Left renal cortex interstitium (tissue), 4 donors: Measurements from ENCODE around the gene PTPRG. TPM values are rescaled to one million over a fixed set of nuclear protein-coding genes. Genes with fewer than 3 reads are reported as not detected.

ENCODE experiments used
- DNase-seq, 4 donors: peaks; one replicate each; pipeline ENCODE4 v3.0.0-alpha.2; 2013; ENCODE audit warnings: low read depth in 4 of 4, low spot score in 2 of 4, missing footprints in 1 of 4
- polyA plus RNA-seq, 4 donors: library from polyadenylated mRNA; unstranded; fragments of 120-200 nt; gene quantifications; one replicate each; pipeline ENCODE4 v1.2.1, GENCODE V29; 2013; ENCODE audit not compliant: insufficient read length in 4 of 4

Gene PTPRG
- polyA plus RNA-seq, 4 donors: 75.4 to 87.4 (median 78.9) TPM

DNA sequence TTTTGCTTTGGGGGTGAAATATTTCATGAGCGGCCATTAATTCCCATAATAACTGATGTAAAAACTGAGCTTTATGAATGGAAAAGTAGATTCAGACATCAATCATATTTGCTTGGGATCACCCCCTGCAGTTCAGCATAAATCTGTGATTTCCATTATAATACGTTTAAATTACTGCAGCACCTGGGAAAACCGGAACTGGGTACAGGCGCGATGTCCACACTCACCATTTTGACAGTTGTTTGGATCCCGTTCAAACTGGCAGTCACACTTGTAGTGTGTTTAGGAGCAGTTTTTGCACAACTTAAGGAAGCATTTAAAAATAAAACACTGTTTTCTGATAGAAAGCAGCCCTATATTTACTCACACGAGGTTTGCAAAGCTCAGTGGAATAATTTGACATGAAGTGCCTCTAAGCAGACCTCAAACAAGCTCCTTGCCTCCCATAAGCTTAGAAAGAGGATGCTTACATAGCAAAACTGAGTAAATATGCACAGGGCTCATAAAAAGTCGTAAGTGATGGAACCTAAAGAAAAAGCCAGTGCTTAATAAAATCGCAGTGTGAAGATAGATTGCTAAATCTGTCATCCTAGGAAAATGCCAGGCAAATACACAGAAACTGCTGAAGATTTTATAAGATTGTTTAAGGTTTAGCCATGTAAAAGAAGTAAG, 377.6 kb downstream of the PTPRG start:
- DNase-seq: no peak

- DNase-seq: no peak
Observed at GRCh38 chr3:61940236-61940635, 378.9 kb downstream of the PTPRG start.

DNA sequence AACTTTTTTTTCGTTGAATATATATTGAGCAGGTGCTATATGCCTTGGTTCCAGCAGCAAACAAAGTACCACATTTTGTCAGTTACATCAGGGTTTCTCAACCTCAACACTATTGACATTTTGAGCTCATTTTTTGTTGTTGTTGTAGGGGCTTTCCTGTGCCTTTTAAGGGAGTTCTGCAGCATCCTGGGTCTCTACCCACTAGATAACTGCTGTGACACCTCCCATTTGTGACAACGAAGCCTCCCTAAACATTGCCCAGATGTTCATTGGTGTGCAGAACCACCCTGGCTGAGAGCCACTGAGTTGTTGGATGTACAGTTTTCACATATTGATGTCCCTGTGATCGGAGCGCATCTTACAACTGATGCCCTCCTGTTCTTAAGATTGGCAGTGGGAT, 382.6 kb downstream of the PTPRG start:
- DNase-seq: no peak

GRCh38 chr3:61944726-61945125, 383.4 kb downstream of the PTPRG start:
- DNase-seq: no peak

DNA sequence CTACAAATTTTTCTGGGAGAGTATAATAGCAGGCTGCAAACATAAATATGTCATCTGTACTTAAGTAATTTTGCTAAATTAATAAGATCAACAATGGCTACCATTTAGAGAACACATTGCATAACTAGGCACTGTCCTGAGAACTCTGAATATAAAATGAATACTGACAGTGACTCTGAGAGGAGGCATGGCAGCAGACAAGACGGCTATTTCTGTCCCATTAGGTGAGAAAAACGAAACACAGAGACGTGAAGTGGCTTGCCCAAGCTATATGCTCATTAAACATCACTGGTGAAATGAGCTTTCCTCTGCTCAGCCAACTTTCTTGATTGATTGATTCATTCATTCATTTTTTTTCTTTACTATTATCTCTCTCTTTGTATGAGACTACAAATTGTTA, 384.3 kb downstream of the PTPRG start:
- no peak for DNase-seq

- no peak for DNase-seq
Observed at GRCh38 chr3:61946570-61947324, 385.4 kb downstream of the PTPRG start.

- no peak for DNase-seq
Observed at GRCh38 chr3:61947456-61947855, 386.1 kb downstream of the PTPRG start.

DNA sequence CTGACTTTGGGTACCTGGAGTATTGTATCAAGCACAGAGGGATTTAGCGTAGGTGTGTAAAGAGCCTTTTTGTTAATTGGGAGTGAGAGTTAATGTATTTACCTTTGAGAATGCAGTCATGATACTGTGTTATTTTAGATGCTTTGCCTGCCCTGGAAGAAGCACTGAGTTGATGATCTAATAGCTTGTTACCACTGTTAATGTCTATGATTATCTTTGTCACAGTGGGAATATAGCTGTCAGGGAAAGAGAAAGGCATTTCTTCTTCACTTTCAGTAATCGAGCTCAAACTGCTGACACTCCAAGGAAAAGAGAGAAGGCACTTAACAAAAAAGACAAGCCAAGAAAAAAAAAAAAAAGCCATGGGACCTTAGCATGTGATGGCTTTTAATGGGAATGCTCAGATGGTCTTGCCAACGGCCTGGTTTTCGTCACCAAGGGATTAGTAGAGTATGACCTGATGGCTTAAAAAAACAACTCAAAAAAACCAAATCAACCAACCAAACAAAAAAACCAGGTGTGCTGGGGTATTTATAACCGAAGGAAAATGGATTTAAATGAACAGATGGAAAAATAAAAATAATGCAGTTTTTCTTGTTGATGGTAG, 387.4 kb downstream of the PTPRG start:
- no peak for DNase-seq

- DNase-seq: no peak
Observed at GRCh38 chr3:61954097-61954540, 392.7 kb downstream of the PTPRG start.

- DNase-seq: no peak
Observed at GRCh38 chr3:61955483-61955882, 394.1 kb downstream of the PTPRG start.

DNA sequence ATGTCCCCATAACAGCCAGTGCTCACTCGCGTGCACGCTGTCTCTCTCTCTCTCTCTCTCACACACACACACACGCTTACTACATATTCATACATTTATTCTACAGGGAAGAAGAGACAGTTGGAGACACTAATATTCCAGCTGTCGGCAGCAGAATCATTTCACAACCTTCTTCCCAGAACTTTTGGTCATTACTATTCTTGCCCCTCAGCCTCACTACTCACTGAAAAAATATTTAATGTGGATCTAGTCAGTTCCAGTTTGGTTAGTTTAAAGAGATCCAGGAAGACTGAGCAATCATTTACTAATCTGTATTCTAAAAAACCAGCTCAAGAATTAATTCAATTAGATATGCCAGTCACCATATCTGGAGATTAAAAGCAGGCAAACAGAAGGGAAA, 394.9 kb downstream of the PTPRG start:
- no peak for DNase-seq

GRCh38 chr3:61957259-61957658, 395.9 kb downstream of the PTPRG start:
- DNase-seq: no peak

- DNase-seq: no peak
Observed at GRCh38 chr3:61960976-61961375, 399.6 kb downstream of the PTPRG start.

- DNase-seq: no peak
Observed at GRCh38 chr3:61961900-61962299, 400.5 kb downstream of the PTPRG start.

GRCh38 chr3:61964566-61964965, 403.2 kb downstream of the PTPRG start:
- DNase-seq: no peak

DNA sequence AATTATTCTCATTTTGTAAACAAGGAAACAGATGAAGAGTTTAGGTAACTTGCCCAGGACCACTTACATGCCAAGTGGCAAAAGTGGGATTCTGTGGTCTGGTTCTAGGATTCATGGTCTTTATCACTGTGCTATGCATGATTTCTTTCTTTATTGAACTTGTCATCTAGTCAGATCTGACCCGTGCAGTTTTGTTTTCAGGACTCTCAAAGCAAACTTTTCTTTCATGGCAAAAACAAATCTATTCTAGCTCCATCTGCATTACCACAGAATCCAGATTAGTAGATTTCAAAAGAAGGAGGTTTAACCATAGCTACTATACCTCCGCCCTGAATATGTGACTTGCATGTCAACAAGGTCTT, 404.4 kb downstream of the PTPRG start:
- DNase-seq: no peak

- DNase-seq: no peak
Observed at GRCh38 chr3:61966200-61966599, 404.8 kb downstream of the PTPRG start.

DNA sequence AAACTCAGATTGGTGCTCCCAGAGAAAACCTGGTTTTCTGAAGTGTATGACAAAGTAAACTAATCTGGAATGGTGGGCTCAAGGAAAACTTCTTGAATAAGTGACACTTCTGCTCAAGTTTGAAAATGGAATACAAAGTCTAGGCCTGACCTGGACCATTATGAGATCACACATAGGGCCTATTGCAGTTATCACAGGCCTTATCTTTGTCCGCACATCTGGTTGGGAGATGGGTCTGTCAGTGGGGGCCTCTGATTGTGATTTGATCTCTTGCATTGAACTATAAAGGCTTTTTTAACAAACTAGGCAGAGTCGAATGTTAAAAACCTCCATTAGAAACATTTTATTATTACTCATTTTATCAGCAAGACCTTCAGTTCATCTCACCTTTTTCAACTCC, 405.6 kb downstream of the PTPRG start:
- DNase-seq: no peak

DNA sequence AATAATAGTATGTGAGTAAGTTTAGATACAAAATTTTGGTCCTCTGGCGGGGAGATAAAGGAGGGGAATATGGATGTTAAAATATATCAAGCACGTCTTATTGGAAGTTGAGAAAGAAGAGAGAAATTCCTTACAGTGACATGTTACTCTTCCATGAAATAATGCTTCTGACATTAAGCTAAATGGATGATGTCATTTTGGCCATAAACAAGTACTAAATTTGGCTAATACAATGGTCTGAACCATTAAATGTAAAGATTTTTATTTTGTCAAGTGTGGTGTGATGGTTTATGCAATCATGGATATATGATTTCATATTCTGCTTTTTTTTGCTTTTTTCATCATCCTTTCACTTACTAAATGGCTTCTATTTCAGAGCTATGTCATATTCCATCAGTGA, 406.6 kb downstream of the PTPRG start:
- DNase-seq: no peak

DNA sequence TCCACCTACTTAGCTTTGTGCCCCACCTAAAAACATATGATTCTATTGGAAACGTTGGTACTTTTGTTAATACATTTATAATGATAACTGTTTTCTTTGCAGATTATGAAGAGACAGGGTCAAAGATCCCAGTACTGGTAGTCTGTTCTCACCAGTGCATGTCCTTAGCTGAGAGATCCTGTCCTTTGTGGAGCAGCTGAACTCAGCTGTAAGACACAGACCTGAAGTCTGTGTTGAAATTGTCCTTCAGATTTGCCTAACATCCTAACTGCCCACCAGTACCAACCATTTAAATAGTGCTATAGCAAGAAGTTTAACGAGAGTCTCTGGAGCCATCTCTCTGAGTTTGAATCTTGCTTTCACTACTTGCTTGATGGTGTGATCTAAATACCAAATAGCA, 413.3 kb downstream of the PTPRG start:
- DNase-seq: no peak

- no peak for DNase-seq
Observed at GRCh38 chr3:61975199-61975598, 413.8 kb downstream of the PTPRG start.

DNA sequence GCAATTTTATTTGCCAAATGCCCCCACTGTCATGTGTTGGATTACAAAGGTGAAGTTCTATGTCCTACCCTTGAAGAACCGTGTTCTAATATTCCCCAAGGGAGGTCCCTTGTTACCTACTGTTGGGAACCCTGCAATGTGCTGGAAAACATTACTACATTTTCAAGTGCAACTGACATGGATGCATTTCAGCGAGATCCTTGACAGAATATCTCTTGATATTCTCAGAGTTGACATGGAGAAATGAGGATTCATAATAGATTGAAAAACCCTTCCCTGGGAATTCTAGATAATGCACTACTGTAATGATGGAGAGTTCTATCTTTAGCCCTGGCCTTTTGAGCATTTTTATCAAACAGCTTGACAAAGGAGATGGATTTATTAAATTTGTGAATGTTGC, 414.6 kb downstream of the PTPRG start:
- no peak for DNase-seq
